ENCODE measurements around the gene GCSAML. TPM values are rescaled to one million over a fixed set of nuclear protein-coding genes. Genes with fewer than 3 reads are reported as not detected.
A peak's percentile ranks its signal among the peaks of the same experiment; 100 is the strongest.

GCSAML gene
- total and polyA plus RNA-seq, 11 donors, result 0.04 to 0.34 (median 0.07) TPM; not detected in 6

- no peaks in the 10 kb centered on the region for H3K9me3 ChIP-seq
- ATAC-seq (peak in 1 of 4 donors; percentile 54), DNase-seq (peak in 1 of 5 donors; percentile 61)
- intact Hi-C loops (cut with DNase I), result no loop called here
- H3K27ac ChIP-seq, result no peak overlapping the region
- H3K4me1 ChIP-seq, result no peaks in the 10 kb centered on the region
- TF ChIP-seq POLR2A (IDR thresholded peaks at IDR 0.05) (no peak), CTCF (IDR thresholded peaks at IDR 0.05) (no peak)
- H3K36me3 ChIP-seq, result no peaks in the 10 kb centered on the region
- 28 to 62% (median 48%) methylated on average over 16 to 41 of the region's 41 CpGs for WGBS, 4 donors
- H3K27me3 ChIP-seq, result peaks cover 0 to 22% (median 4%) of the 10 kb centered on the region in 9 donors
- H3K4me3 ChIP-seq, result peak overlapping the region in 2 of 12 donors; percentile 18 to 43
These were observed 18.1 kb upstream of the GCSAML start for GRCh38 chr1:247530785-247531184.

- H3K4me1 ChIP-seq, result no peaks in the 10 kb centered on the region
- no peaks in the 10 kb centered on the region for H3K36me3 ChIP-seq
- 90 to 94% (median 92%) methylated on average over 6 to 8 of the region's 8 CpGs for WGBS, 4 donors
- intact Hi-C loops (cut with DNase I), result no loop called here
- H3K9me3 ChIP-seq, result no peaks in the 10 kb centered on the region
- no peak for TF ChIP-seq CTCF (IDR thresholded peaks at IDR 0.05)
- no peak for TF ChIP-seq POLR2A (IDR thresholded peaks at IDR 0.05)
- ATAC-seq (no peak), DNase-seq (no peak)
- no peak overlapping the region for H3K4me3 ChIP-seq
- no peak overlapping the region for H3K27ac ChIP-seq
- H3K27me3 ChIP-seq, result peaks cover 0 to 24% (median 4%) of the 10 kb centered on the region in 9 donors
These were observed 17.0 kb upstream of the GCSAML start for GRCh38 chr1:247531937-247532336.

GRCh38 chr1:247535402-247535801 is 13.5 kb upstream of the GCSAML start:
- DNase-seq, result no peak
- 50 to 70% (median 69%) methylated on average over 3 of the region's 3 CpGs for WGBS, 4 donors
- intact Hi-C loops (cut with DNase I), result no loop called here
- no peak for ATAC-seq
- TF ChIP-seq POLR2A (IDR thresholded peaks at IDR 0.05) (no peak), CTCF (IDR thresholded peaks at IDR 0.05) (no peak)
- H3K27me3 ChIP-seq, result peaks cover 0 to 24% (median 4%) of the 10 kb centered on the region in 9 donors
- H3K36me3 ChIP-seq, result no peaks in the 10 kb centered on the region
- no peak overlapping the region for H3K4me3 ChIP-seq
- H3K9me3 ChIP-seq, result peaks cover 0 to 7% (median 0%) of the 10 kb centered on the region in 12 donors
- no peaks in the 10 kb centered on the region for H3K4me1 ChIP-seq
- H3K27ac ChIP-seq, result no peak overlapping the region

GRCh38 chr1:247536340-247536739 is 12.6 kb upstream of the GCSAML start, which contains the start of gene OR2C3:
TSS of gene OR2C3 (minus strand) at chr1:247536440. CDS start at chr1:247532511, 3,929 bp downstream.
- H3K4me3 ChIP-seq, result no peak within 1 kb of the TSS
- TF ChIP-seq CTCF (IDR thresholded peaks at IDR 0.05) (no peak), POLR2A (IDR thresholded peaks at IDR 0.05) (no peak)
- no peak for ATAC-seq
- intact Hi-C loops (cut with DNase I), result no loop called here
- H3K9me3 ChIP-seq, result peaks cover 0 to 7% (median 0%) of the 10 kb centered on the region in 12 donors
- no peaks in the 10 kb centered on the region for H3K4me1 ChIP-seq
- peaks cover 0 to 16% (median 0%) of the 10 kb centered on the region in 9 donors for H3K27me3 ChIP-seq
- 67 to 77% (median 74%) methylated on average over 2 of the region's 2 CpGs for WGBS, 4 donors
- no peaks in the 10 kb centered on the region for H3K36me3 ChIP-seq
- H3K27ac ChIP-seq, result no peak within 1 kb of the TSS
- DNase-seq, result no peak
